Muscle of leg (tissue), 11 donors: ENCODE results near the gene SAPCD2. TPM values are rescaled to one million over a fixed set of nuclear protein-coding genes. Genes with fewer than 3 reads are reported as not detected.
A peak's percentile ranks its signal among the peaks of the same experiment; 100 is the strongest.

Source experiments
- DNase-seq: peaks from one replicate; pipeline ENCODE4 v3.0.0; 2013
- H3K27ac ChIP-seq: one replicate; pipeline ENCODE4 v1.5.1; 2013; ENCODE audit warnings: mild to moderate bottlenecking, low read length, control low read depth
- H3K27me3 ChIP-seq: one replicate; pipeline ENCODE4 v1.6.1; 2013; ENCODE audit warnings: low read length; ENCODE audit not compliant: control insufficient read depth, insufficient read depth
- H3K36me3 ChIP-seq: one replicate; pipeline ENCODE4 v1.6.1; 2013; ENCODE audit warnings: low read length; ENCODE audit not compliant: control insufficient read depth, insufficient read depth
- H3K4me1 ChIP-seq: one replicate; pipeline ENCODE4 v1.6.1; 2013; ENCODE audit warnings: low read length; ENCODE audit not compliant: control insufficient read depth, insufficient read depth
- H3K4me3 ChIP-seq: one replicate; pipeline ENCODE4 v1.5.1; 2013; ENCODE audit warnings: low read length, control low read depth
- H3K9me3 ChIP-seq: replicated peaks from 2 replicates; pipeline ENCODE4 v1.6.1; 2013; ENCODE audit warnings: low read depth, low read length; ENCODE audit not compliant: control insufficient read depth
- WGBS: methylation state at CpG from one replicate; pipeline ENCODE4 v1.1.5; 2013; ENCODE audit warnings: missing lambda C conversion rate; ENCODE audit not compliant: insufficient coverage; 5-methylcytosine and 5-hydroxymethylcytosine counted together
- polyA plus RNA-seq, 8 donors: library from polyadenylated mRNA; unstranded; fragments of 120-200 nt; gene quantifications; one replicate each; pipeline versions ENCODE4 v1.2.1 to v1.2.3, GENCODE V29; 2013; ENCODE audit warnings: inconsistent platforms in 1 of 8, low replicate concordance in 1 of 8; ENCODE audit not compliant: insufficient read length in 8 of 8, insufficient read depth in 1 of 8
- total RNA-seq: library from RNA; stranded (reverse); fragments of 120-200 nt; gene quantifications from one replicate; pipeline ENCODE4 v1.2.4, GENCODE V29; 2013

Gene SAPCD2
- total and polyA plus RNA-seq, 9 donors, result 3.4 to 7.2 (median 5.3) TPM

DNA sequence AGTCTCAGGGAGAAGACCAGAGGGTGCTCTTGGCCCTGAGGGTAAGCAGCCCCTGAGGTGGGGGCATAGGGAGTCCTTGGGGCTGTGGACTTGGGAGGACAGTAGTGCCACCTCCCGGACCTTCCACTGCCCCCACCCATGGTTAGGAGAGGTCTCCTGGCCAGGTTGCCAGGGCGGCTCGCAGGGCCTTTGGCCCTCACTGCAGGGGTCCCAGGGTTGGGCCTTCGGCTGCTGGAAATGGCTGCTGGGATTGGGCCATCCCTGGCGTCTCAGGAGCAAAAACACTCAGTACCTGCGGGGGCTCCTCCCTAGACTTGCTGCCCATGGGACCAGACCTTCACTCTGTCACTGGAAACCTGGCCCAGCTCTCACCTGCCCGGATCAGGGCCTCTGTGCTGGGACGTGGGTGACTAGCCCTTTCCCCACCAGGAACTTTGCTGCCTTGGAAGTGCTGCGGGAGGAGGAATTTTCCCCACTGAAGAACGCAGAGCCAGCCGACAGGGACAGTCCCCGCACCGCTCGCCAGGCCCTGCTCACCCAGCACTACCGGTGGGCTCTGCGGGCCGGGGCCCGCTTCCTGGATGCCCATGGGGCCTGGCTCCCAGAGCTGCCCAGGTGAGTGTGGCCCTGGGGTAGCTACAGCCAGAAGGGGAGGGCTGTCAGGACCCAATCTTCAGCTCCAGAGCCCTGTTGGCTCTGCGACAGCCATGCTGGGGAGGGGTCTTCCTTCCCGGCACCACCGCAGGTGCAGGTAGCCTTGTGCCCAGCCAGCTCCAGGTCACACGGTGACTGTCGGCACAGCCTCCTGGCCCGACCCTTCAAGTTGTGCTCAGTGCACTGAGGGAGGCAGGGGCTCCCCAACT, 10.1 kb upstream of the SAPCD2 start:
- 85% methylated on average over 22 of the region's 24 CpGs for WGBS
- peaks cover 4% of the 10 kb centered on the region for H3K36me3 ChIP-seq
- no peak overlapping the region for H3K4me3 ChIP-seq
- H3K4me1 ChIP-seq, result peaks cover 25% of the 10 kb centered on the region
- peaks cover 39% of the 10 kb centered on the region for H3K27me3 ChIP-seq
- DNase-seq, result no peak
- H3K9me3 ChIP-seq, result no peaks in the 10 kb centered on the region
- H3K27ac ChIP-seq, result no peak overlapping the region

GRCh38 chr9:137079401-137079787, 9.0 kb upstream of the SAPCD2 start:
- H3K27ac ChIP-seq, result no peak overlapping the region
- no peaks in the 10 kb centered on the region for H3K9me3 ChIP-seq
- H3K4me3 ChIP-seq, result no peak overlapping the region
- peaks cover 39% of the 10 kb centered on the region for H3K27me3 ChIP-seq
- WGBS, result 47% methylated on average over 13 of the region's 13 CpGs
- no peak for DNase-seq
- peaks cover 4% of the 10 kb centered on the region for H3K36me3 ChIP-seq
- peaks cover 23% of the 10 kb centered on the region for H3K4me1 ChIP-seq

- no peak overlapping the region for H3K27ac ChIP-seq
- no peaks in the 10 kb centered on the region for H3K9me3 ChIP-seq
Measured at GRCh38 chr9:137078701-137079400, 8.5 kb upstream of the SAPCD2 start.

GRCh38 chr9:137077758-137078693, 7.7 kb upstream of the SAPCD2 start:
- WGBS, result 5% methylated on average over 76 of the region's 76 CpGs
- Histone ChIP-seq H3K4me1 (peaks cover 18% of the 10 kb centered on the region), H3K4me3 (peak overlapping the region; percentile 43), H3K36me3 (peaks cover 4% of the 10 kb centered on the region), H3K9me3 (no peaks in the 10 kb centered on the region), H3K27me3 (peaks cover 41% of the 10 kb centered on the region), H3K27ac (no peak overlapping the region)
- DNase-seq, result no peak

More at GRCh38 chr9:137078701-137079400, 8.5 kb upstream of the SAPCD2 start:
- DNase-seq, result no peak
- peaks cover 4% of the 10 kb centered on the region for H3K36me3 ChIP-seq
- H3K4me1 ChIP-seq, result peaks cover 23% of the 10 kb centered on the region
- WGBS, result 21% methylated on average over 50 of the region's 51 CpGs
- H3K27me3 ChIP-seq, result peaks cover 39% of the 10 kb centered on the region
- H3K4me3 ChIP-seq, result no peak overlapping the region

DNA sequence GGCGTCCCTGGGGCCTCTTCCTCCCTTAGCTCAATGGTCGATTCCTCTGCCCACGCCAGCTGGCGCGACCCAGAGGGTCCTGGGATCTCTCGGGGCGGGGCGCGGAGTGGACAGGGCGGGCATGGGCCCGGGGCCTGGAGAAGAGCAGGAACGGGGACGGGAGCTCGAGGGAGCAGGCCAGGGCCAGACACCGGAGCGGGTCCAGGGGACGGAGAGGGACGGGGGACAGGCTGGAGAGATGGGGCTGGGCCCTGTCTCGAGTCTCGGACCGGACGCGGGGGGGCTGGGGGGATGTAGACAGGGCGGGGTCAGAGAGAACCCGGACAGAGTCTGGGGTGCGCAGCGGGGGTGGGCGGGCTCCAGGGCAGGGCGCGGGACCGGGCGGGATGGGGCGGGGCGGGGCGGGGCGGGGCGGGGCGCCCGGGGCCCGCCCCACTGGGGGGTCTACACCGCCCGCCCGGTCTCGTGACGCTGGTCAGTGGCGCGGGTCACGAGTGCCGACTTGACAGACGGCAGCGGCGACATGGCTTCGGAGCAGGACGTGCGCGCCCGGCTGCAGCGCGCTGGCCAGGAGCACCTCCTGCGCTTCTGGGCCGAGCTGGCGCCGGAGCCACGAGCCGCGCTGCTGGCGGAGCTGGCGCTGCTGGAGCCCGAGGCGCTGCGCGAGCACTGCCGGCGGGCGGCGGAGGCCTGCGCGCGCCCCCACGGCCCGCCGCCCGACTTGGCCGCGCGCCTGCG, 6.8 kb upstream of the SAPCD2 start, which contains the start of gene UAP1L1:
UAP1L1 (plus strand) TSS at position 508 of the 738 bp plus-strand sequence; CDS start at position 524, 16 bp downstream.
- Histone ChIP-seq H3K27me3 (peaks cover 41% of the 10 kb centered on the region), H3K27ac (no peak within 1 kb of the TSS), H3K4me3 (peak within 1 kb of the TSS; percentile 43), H3K9me3 (no peaks in the 10 kb centered on the region), H3K4me1 (peaks cover 18% of the 10 kb centered on the region), H3K36me3 (peaks cover 4% of the 10 kb centered on the region)
- DNase-seq, result peak; percentile 68
- 2% methylated on average over 68 of the region's 87 CpGs for WGBS

DNA sequence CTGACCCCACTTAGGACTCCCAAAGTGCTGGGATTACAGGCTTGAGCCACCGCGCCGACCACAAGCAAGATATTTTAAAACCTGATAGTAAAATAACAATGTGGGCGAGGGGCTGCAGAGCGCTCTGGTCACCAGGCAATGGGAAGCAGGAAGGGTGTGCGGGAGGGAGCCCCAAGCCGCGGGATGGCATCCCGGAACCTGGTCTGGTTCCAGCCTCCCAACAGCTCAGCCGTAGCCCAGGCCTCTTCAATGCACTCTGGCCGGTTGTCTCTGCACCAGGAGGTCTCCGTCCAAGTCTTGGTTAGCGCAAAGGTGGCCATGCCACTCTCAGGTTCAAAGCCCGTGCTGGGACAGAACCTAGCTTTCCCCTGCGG, 6.3 kb upstream of the SAPCD2 start:
- Histone ChIP-seq H3K27me3 (peaks cover 41% of the 10 kb centered on the region), H3K36me3 (peaks cover 4% of the 10 kb centered on the region), H3K27ac (no peak overlapping the region), H3K9me3 (no peaks in the 10 kb centered on the region), H3K4me1 (peaks cover 18% of the 10 kb centered on the region), H3K4me3 (peak overlapping the region; percentile 19)
- WGBS, result 37% methylated on average over 11 of the region's 15 CpGs
- no peak for DNase-seq

- peaks cover 35% of the 10 kb centered on the region for H3K27me3 ChIP-seq
- peaks cover 27% of the 10 kb centered on the region for H3K4me1 ChIP-seq
- H3K36me3 ChIP-seq, result no peaks in the 10 kb centered on the region
- DNase-seq, result no peak
- no peak overlapping the region for H3K4me3 ChIP-seq
- no peaks in the 10 kb centered on the region for H3K9me3 ChIP-seq
- WGBS, result 100% methylated on average over 2 of the region's 12 CpGs
- H3K27ac ChIP-seq, result no peak overlapping the region
Measured at GRCh38 chr9:137075275-137075775, 5.0 kb upstream of the SAPCD2 start.

- peaks cover 30% of the 10 kb centered on the region for H3K27me3 ChIP-seq
- H3K9me3 ChIP-seq, result no peaks in the 10 kb centered on the region
- DNase-seq, result no peak
- no peak overlapping the region for H3K4me3 ChIP-seq
- H3K27ac ChIP-seq, result no peak overlapping the region
- H3K36me3 ChIP-seq, result no peaks in the 10 kb centered on the region
- WGBS, result 68% methylated on average over 12 of the region's 12 CpGs
- H3K4me1 ChIP-seq, result peaks cover 27% of the 10 kb centered on the region
Measured at GRCh38 chr9:137074657-137075274, 4.4 kb upstream of the SAPCD2 start.

- Histone ChIP-seq H3K27ac (no peak overlapping the region), H3K27me3 (peaks cover 29% of the 10 kb centered on the region), H3K4me3 (no peak overlapping the region), H3K36me3 (no peaks in the 10 kb centered on the region), H3K9me3 (no peaks in the 10 kb centered on the region), H3K4me1 (peaks cover 34% of the 10 kb centered on the region)
- DNase-seq, result no peak
- 79% methylated on average over 8 of the region's 8 CpGs for WGBS
Measured at GRCh38 chr9:137073992-137074399, 3.6 kb upstream of the SAPCD2 start.
